H1 (cell line): ENCODE results near the gene PTPRD. TPM values are rescaled to one million over a fixed set of nuclear protein-coding genes. Genes with fewer than 3 reads are reported as not detected.

ENCODE experiments used
- CTCF ChIA-PET: fragments of 300-600 bp; sonication (Branson Sonifier 250); formaldehyde crosslinking; loops from one replicate; lab custom pipeline; 2021; ENCODE audit not compliant: partially characterized antibody; lab: Charles Lee
- POLR2A ChIA-PET: fragments of 300-600 bp; sonication (Branson Sonifier 250); formaldehyde crosslinking; loops from one replicate; lab custom pipeline; 2021; ENCODE audit warnings: inconsistent platforms; ENCODE audit not compliant: partially characterized antibody; lab: Charles Lee
- DNase-seq, 2 experiments: peaks; one replicate each; pipeline versions ENCODE4 v3.0.0 to v3.0.0-alpha.2; 2010 to 2022; ENCODE audit warnings: low spot score in 2 of 2, low read depth in 1 of 2, mixed read lengths in 1 of 2
- FAIRE-seq: peaks from 2 replicates; lab custom pipeline; 2011; peaks lifted over from hg19 to GRCh38; lab: Jason Lieb, UNC
- H2AFZ ChIP-seq: 2 replicates; pipeline ENCODE4 v1.8.1; 2012; ENCODE audit warnings: low read length, inconsistent platforms
- H2AK5ac ChIP-seq: 2 replicates; pipeline ENCODE4 v1.6.1; 2013; ENCODE audit warnings: low read depth, low read length
- H2BK120ac ChIP-seq: replicated peaks from 2 replicates; pipeline ENCODE3; 2013; ENCODE audit warnings: low read depth, low read length, inconsistent platforms
- H2BK12ac ChIP-seq: 2 replicates; pipeline ENCODE4 v1.6.1; 2013; ENCODE audit warnings: low read depth, low read length
- H2BK15ac ChIP-seq: 2 replicates; pipeline ENCODE4 v1.6.1; 2013; ENCODE audit warnings: low read length
- H2BK20ac ChIP-seq: 2 replicates; pipeline ENCODE4 v1.6.1; 2013; ENCODE audit warnings: low read length
- H2BK5ac ChIP-seq: 2 replicates; pipeline ENCODE4 v1.6.1; 2013; ENCODE audit warnings: low read depth, low read length
- H3K14ac ChIP-seq: 2 replicates; pipeline ENCODE4 v1.6.1; 2013; ENCODE audit warnings: inconsistent platforms; ENCODE audit not compliant: insufficient read length
- H3K18ac ChIP-seq: 2 replicates; pipeline ENCODE4 v1.6.1; 2013; ENCODE audit warnings: low read length; ENCODE audit errors: extremely low read depth
- H3K23ac ChIP-seq: 2 replicates; pipeline ENCODE4 v1.6.1; 2013; ENCODE audit warnings: inconsistent platforms; ENCODE audit not compliant: insufficient read length
- H3K23me2 ChIP-seq: 2 replicates; pipeline ENCODE4 v1.6.1; 2013; ENCODE audit warnings: low read depth, low read length
- H3K27ac ChIP-seq: 2 replicates; pipeline ENCODE4 v1.6.1; 2011; ENCODE audit warnings: low read depth, low read length, inconsistent platforms
- H3K27me3 ChIP-seq, 4 experiments: replicated peaks in 1 of 4; 1 replicate in 1 of 4; 2 replicates in 3 of 4; pipeline versions ENCODE4 v1.6.1 to v1.8.1; 2011 to 2013; ENCODE audit warnings: low read length in 3 of 4, mild to moderate bottlenecking in 3 of 4, inconsistent platforms in 2 of 4, mixed read lengths in 2 of 4, moderate library complexity in 1 of 4; ENCODE audit not compliant: control insufficient read depth in 3 of 4, insufficient read depth in 3 of 4; ENCODE audit errors: extremely low read depth in 1 of 4
- H3K36me3 ChIP-seq, 4 experiments: 2 replicates each; pipeline versions ENCODE4 v1.6.1 to v1.8.1; 2011 to 2013; ENCODE audit warnings: mild to moderate bottlenecking in 4 of 4, low read length in 3 of 4, moderate library complexity in 2 of 4, control low read depth in 1 of 4, inconsistent platforms in 1 of 4; ENCODE audit not compliant: insufficient read depth in 4 of 4, control insufficient read depth in 2 of 4
- H3K4ac ChIP-seq: replicated peaks from 2 replicates; pipeline ENCODE3; 2013; ENCODE audit warnings: low read length, low read depth, mixed read lengths, inconsistent platforms; ENCODE audit not compliant: insufficient read length
- H3K4me1 ChIP-seq, 4 experiments: replicated peaks in 1 of 4; 1 replicate in 1 of 4; 2 replicates in 3 of 4; pipeline versions ENCODE4 v1.6.1 to v1.8.1; 2011 to 2013; ENCODE audit warnings: low read length in 3 of 4, inconsistent platforms in 2 of 4, mixed read lengths in 1 of 4; ENCODE audit not compliant: insufficient read depth in 4 of 4, control insufficient read depth in 3 of 4
- H3K4me2 ChIP-seq, 2 experiments: 2 replicates each; pipeline versions ENCODE4 v1.6.1 to v1.8.1; 2011 to 2013; ENCODE audit warnings: low read depth in 2 of 2, low read length in 2 of 2, control low read depth in 1 of 2, inconsistent platforms in 1 of 2, mild to moderate bottlenecking in 1 of 2; ENCODE audit not compliant: insufficient read depth in 1 of 2
- H3K4me3 ChIP-seq, 4 experiments: fragments of 200-600, 300-600 bp in 1 of 4; sonication (generic), shearing (Covaris generic), sonication (Bioruptor Twin) in 1 of 4; 2 replicates each; pipeline versions ENCODE4 v1.5.1 to v1.8.1; 2011 to 2016; ENCODE audit warnings: low read length in 4 of 4, low read depth in 3 of 4, control low read depth in 2 of 4, inconsistent platforms in 2 of 4, mild to moderate bottlenecking in 2 of 4, mixed read lengths in 1 of 4, moderate library complexity in 1 of 4; ENCODE audit not compliant: insufficient read depth in 2 of 4; ENCODE audit errors: extremely low read depth in 1 of 4
- H3K56ac ChIP-seq: replicated peaks from 2 replicates; pipeline ENCODE3; 2013; ENCODE audit warnings: low read depth, mild to moderate bottlenecking, mixed read lengths, low read length, inconsistent platforms; ENCODE audit not compliant: insufficient read length
- H3K79me1 ChIP-seq: 2 replicates; pipeline ENCODE4 v1.6.1; 2013; ENCODE audit warnings: low read depth, low read length, control low read depth
- H3K79me2 ChIP-seq, 2 experiments: 2 replicates each; pipeline versions ENCODE4 v1.6.1 to v1.8.1; 2012 to 2013; ENCODE audit warnings: low read length in 2 of 2, mild to moderate bottlenecking in 2 of 2, inconsistent platforms in 1 of 2; ENCODE audit not compliant: insufficient read depth in 2 of 2, control insufficient read depth in 1 of 2
- H3K9ac ChIP-seq, 4 experiments: replicated peaks in 1 of 4; 1 replicate in 1 of 4; 2 replicates in 3 of 4; pipeline versions ENCODE4 v1.6.1 to v1.8.1; 2011 to 2013; ENCODE audit warnings: low read depth in 3 of 4, low read length in 3 of 4, control low read depth in 2 of 4, mild to moderate bottlenecking in 2 of 4, moderate library complexity in 2 of 4, inconsistent platforms in 1 of 4; ENCODE audit errors: extremely low read depth in 1 of 4
- H3K9me3 ChIP-seq, 2 experiments: 2 replicates each; pipeline versions ENCODE4 v1.6.1 to v1.8.1; 2012 to 2013; ENCODE audit warnings: mild to moderate bottlenecking in 2 of 2, moderate library complexity in 2 of 2, control low read depth in 1 of 2, inconsistent platforms in 1 of 2, low read depth in 1 of 2, low read length in 1 of 2, mixed read lengths in 1 of 2; ENCODE audit not compliant: insufficient read depth in 2 of 2
- H4K20me1 ChIP-seq, 2 experiments: replicated peaks in 1 of 2; 2 replicates each; pipeline versions ENCODE3 to v1.8.1; 2011 to 2013; ENCODE audit warnings: inconsistent platforms in 2 of 2, low read length in 2 of 2, mild to moderate bottlenecking in 1 of 2; ENCODE audit not compliant: insufficient read depth in 2 of 2, control insufficient read depth in 1 of 2
- H4K5ac ChIP-seq: 2 replicates; pipeline ENCODE4 v1.6.1; 2013; ENCODE audit warnings: low read length, low read depth, mixed read lengths, inconsistent platforms; ENCODE audit not compliant: insufficient read length
- H4K8ac ChIP-seq: 2 replicates; pipeline ENCODE4 v1.8.0; 2013; ENCODE audit warnings: mild to moderate bottlenecking, moderate library complexity, low read length, inconsistent platforms; ENCODE audit not compliant: insufficient read depth; ENCODE audit errors: extremely low read depth
- H4K91ac ChIP-seq: replicated peaks from 2 replicates; pipeline ENCODE3; 2013; ENCODE audit warnings: low read length, mixed read lengths, inconsistent platforms; ENCODE audit not compliant: insufficient read length
- BRCA1 ChIP-seq: IDR thresholded peaks from 2 replicates; pipeline ENCODE4 v1.6.1; 2012; ENCODE audit warnings: low read depth, low read length, improper control_type of control experiment
- CHD1 ChIP-seq: IDR thresholded peaks from 2 replicates; pipeline ENCODE4 v1.6.1; 2012; ENCODE audit warnings: low read depth, low read length, improper control_type of control experiment
- EGR1 ChIP-seq: IDR thresholded peaks from 2 replicates; pipeline ENCODE4 v1.6.1; 2011; ENCODE audit warnings: low read depth, low read length, borderline replicate concordance
- GABPA ChIP-seq: IDR thresholded peaks from 2 replicates; pipeline ENCODE4 v1.6.1; 2011; ENCODE audit warnings: mild to moderate bottlenecking, low read length, moderate library complexity, borderline replicate concordance; ENCODE audit not compliant: insufficient read depth
- KDM1A ChIP-seq: fragments of 200-600, 300-600 bp; sonication (generic); IDR thresholded peaks from 2 replicates; pipeline ENCODE4 v1.7.1; 2016; ENCODE audit warnings: mild to moderate bottlenecking, low read length, borderline replicate concordance
- POLR2A ChIP-seq, 2 experiments: IDR thresholded peaks; 1 replicate in 1 of 2; 2 replicates in 1 of 2; pipeline ENCODE4 v1.6.1; 2011; ENCODE audit warnings: low read depth in 2 of 2, low read length in 2 of 2, mild to moderate bottlenecking in 2 of 2; ENCODE audit errors: control extremely low read depth in 1 of 2
- SP1 ChIP-seq: IDR thresholded peaks from 2 replicates; pipeline ENCODE4 v1.6.1; 2011; ENCODE audit warnings: low read depth, low read length
- SP2 ChIP-seq: IDR thresholded peaks from 2 replicates; pipeline ENCODE4 v1.6.1; 2012; ENCODE audit warnings: mild to moderate bottlenecking, low read length, inconsistent platforms
- WGBS, 2 experiments: shearing (Covaris generic) in 1 of 2; methylation state at CpG; one replicate each; pipeline versions ENCODE4 v1.1.6 to v1.1.7; 2013 to 2015; ENCODE audit warnings: low lambda C conversion rate in 2 of 2, mixed read lengths in 2 of 2, inconsistent platforms in 1 of 2, low coverage in 1 of 2, missing lambda C conversion rate in 1 of 2; ENCODE audit not compliant: insufficient replicate concordance in 2 of 2, insufficient coverage in 1 of 2, insufficient read length in 1 of 2; ENCODE audit errors: extremely low coverage in 1 of 2, missing lambda C conversion rate in 1 of 2; 5-methylcytosine and 5-hydroxymethylcytosine counted together
- polyA plus RNA-seq, 7 experiments: library from polyadenylated mRNA; depleted of rRNA in 3 of 7; stranded (reverse) in 5 of 7; unstranded in 2 of 7; fragments of >200 nt in 5 of 7; fragments of 200-250 nt in 2 of 7; gene quantifications; 1 replicate in 5 of 7; 2 replicates in 1 of 7; 4 replicates in 1 of 7; pipeline versions ENCODE4 v1.2.1 to v1.2.3, GENCODE V29; 2011 to 2013; ENCODE audit warnings: missing spikeins in 2 of 7, mixed read lengths in 2 of 7
- total RNA-seq: library from RNA; stranded (reverse); fragmentation: NEBNext Ultra II Directional; extraction: Animal tissue kit (Norgen Biotek cat#: 25700); gene quantifications from 2 replicates; pipeline ENCODE4 v1.2.1, GENCODE V29; 2021
- TF ChIP-seq, protein P1 (sequence below), 3 experiments: IDR thresholded peaks; 1 replicate in 2 of 3; 2 replicates in 1 of 3; pipeline versions ENCODE4 v1.5.1 to v1.6.1; 2011; ENCODE audit warnings: low read length in 3 of 3, mild to moderate bottlenecking in 3 of 3, inconsistent platforms in 2 of 3, low read depth in 1 of 3, moderate library complexity in 1 of 3; ENCODE audit not compliant: insufficient read depth in 1 of 3; ENCODE audit errors: control extremely low read depth in 1 of 3
- TF ChIP-seq, protein P2 (sequence below): IDR thresholded peaks from 2 replicates; pipeline ENCODE4 v1.6.1; 2011; ENCODE audit warnings: low read length, improper control_type of control experiment

PTPRD gene
- total and polyA plus RNA-seq, 2 of the 8 experiments (the other 6 are each of a cell fraction or from before 2014, with no cell fraction given): 17.2 to 77.0 TPM

DNA sequence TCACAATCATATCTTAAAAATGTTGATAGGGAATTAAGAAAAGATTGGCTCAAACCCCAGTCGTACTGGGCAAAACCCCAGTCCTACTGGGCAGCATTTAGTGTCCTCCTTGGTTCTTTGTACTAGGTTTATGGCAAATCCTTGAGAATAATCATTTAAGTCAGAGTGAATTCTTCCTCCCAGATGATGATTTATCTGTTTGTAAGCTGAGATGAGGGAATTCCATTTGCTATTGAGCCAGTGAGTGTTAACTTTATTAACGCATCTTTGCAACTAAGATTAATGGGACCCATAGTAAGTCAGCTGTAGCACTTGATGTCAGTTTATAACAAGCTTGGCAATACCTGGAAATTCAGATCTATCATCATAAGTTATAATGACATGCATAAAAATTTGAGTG lies 1991.4 kb downstream of the PTPRD start:
- no peak overlapping the region for H2BK5ac ChIP-seq
- no peak overlapping the region for H2BK15ac ChIP-seq
- CTCF ChIA-PET: no interaction called here
- H3K79me1 ChIP-seq: no peaks in the 10 kb centered on the region
- no peak overlapping the region for H3K14ac ChIP-seq
- FAIRE-seq (no peak), DNase-seq (no peak)
- no peak overlapping the region for H3K56ac ChIP-seq
- H2AK5ac ChIP-seq: no peak overlapping the region
- no peak overlapping the region for H4K5ac ChIP-seq
- H2BK12ac ChIP-seq: no peak overlapping the region
- H3K79me2 ChIP-seq: no peaks in the 10 kb centered on the region
- H3K9me3 ChIP-seq: no peaks in the 10 kb centered on the region
- no peak overlapping the region for H3K4ac ChIP-seq
- no peak overlapping the region for H2AFZ ChIP-seq
- no peaks in the 10 kb centered on the region for H3K27me3 ChIP-seq
- POLR2A ChIA-PET: no interaction called here
- H3K9ac ChIP-seq: no peak overlapping the region
- H3K4me1 ChIP-seq: peaks cover 0 to 2% (median 0%) of the 10 kb centered on the region in 4 experiments; a peak in 1 of 7 replicates
- H3K27ac ChIP-seq: no peak overlapping the region
- no peaks in the 10 kb centered on the region for H3K23me2 ChIP-seq
- TF ChIP-seq, protein P1, sequence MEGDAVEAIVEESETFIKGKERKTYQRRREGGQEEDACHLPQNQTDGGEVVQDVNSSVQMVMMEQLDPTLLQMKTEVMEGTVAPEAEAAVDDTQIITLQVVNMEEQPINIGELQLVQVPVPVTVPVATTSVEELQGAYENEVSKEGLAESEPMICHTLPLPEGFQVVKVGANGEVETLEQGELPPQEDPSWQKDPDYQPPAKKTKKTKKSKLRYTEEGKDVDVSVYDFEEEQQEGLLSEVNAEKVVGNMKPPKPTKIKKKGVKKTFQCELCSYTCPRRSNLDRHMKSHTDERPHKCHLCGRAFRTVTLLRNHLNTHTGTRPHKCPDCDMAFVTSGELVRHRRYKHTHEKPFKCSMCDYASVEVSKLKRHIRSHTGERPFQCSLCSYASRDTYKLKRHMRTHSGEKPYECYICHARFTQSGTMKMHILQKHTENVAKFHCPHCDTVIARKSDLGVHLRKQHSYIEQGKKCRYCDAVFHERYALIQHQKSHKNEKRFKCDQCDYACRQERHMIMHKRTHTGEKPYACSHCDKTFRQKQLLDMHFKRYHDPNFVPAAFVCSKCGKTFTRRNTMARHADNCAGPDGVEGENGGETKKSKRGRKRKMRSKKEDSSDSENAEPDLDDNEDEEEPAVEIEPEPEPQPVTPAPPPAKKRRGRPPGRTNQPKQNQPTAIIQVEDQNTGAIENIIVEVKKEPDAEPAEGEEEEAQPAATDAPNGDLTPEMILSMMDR (IDR thresholded peaks at IDR 0.05; ENCODE audit: control extremely low read depth in 1 of 3, insufficient read depth in 1 of 3, low read depth in 1 of 3, low read length in 3 of 3): no peak
- no peak for TF ChIP-seq GABPA
- no peak for TF ChIP-seq BRCA1
- TF ChIP-seq SP1: no peak
- no peak for TF ChIP-seq POLR2A (IDR thresholded peaks at IDR 0.05; ENCODE audit: control extremely low read depth in 1 of 2, low read depth in 2 of 2, low read length in 2 of 2)
- TF ChIP-seq, protein P2, sequence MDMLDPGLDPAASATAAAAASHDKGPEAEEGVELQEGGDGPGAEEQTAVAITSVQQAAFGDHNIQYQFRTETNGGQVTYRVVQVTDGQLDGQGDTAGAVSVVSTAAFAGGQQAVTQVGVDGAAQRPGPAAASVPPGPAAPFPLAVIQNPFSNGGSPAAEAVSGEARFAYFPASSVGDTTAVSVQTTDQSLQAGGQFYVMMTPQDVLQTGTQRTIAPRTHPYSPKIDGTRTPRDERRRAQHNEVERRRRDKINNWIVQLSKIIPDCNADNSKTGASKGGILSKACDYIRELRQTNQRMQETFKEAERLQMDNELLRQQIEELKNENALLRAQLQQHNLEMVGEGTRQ: no peak
- TF ChIP-seq EGR1: no peak
- TF ChIP-seq KDM1A: no peak
- no peak for TF ChIP-seq SP2
- no peak for TF ChIP-seq CHD1
- H3K4me3 ChIP-seq: no peak overlapping the region
- H4K91ac ChIP-seq: no peak overlapping the region
- H4K20me1 ChIP-seq: no peaks in the 10 kb centered on the region
- WGBS, 2 experiments: 86% methylated on average over 2 of the region's 2 CpGs; no CpG with 5 or more reads in 1 of the 2 experiments
- H2BK120ac ChIP-seq: no peak overlapping the region
- no peak overlapping the region for H4K8ac ChIP-seq
- no peak overlapping the region for H3K4me2 ChIP-seq
- no peak overlapping the region for H3K23ac ChIP-seq
- H2BK20ac ChIP-seq: no peak overlapping the region
- no peaks in the 10 kb centered on the region for H3K36me3 ChIP-seq
- no peak overlapping the region for H3K18ac ChIP-seq
